Loucy (cell line): ENCODE results near the gene COMMD1.
A peak's percentile ranks its signal among the peaks of the same experiment; 100 is the strongest.

Experiments used
- H2AFZ ChIP-seq: fragments of 200-600 bp; sonication (generic); 2 replicates; pipeline ENCODE4 v1.6.0; 2016; ENCODE audit warnings: antibody characterized with exemption, mild to moderate bottlenecking, low read length, moderate library complexity
- H3F3A ChIP-seq: fragments of 200-600 bp; 2 replicates; pipeline ENCODE4 v1.6.0; 2016; ENCODE audit warnings: antibody characterized with exemption, low read depth, mild to moderate bottlenecking
- H3K27me3 ChIP-seq: fragments of 200-600 bp; sonication (generic); 2 replicates; pipeline ENCODE4 v1.6.1; 2014; ENCODE audit warnings: low read length, mild to moderate bottlenecking; ENCODE audit not compliant: insufficient read depth, poor library complexity, severe bottlenecking
- H3K36me3 ChIP-seq: fragments of 200-600 bp; sonication (generic); 2 replicates; pipeline ENCODE4 v1.6.1; 2016; ENCODE audit warnings: low read length; ENCODE audit not compliant: insufficient read depth
- H3K4me1 ChIP-seq: fragments of 200-600 bp; sonication (generic); 2 replicates; pipeline ENCODE4 v1.5.1; 2014; ENCODE audit warnings: low read length, mild to moderate bottlenecking; ENCODE audit not compliant: insufficient read depth, poor library complexity, severe bottlenecking
- H3K4me2 ChIP-seq: fragments of 200-600 bp; sonication (generic); 2 replicates; pipeline ENCODE4 v1.6.0; 2014; ENCODE audit warnings: antibody characterized with exemption, low read length, low read depth, mild to moderate bottlenecking; ENCODE audit not compliant: poor library complexity, severe bottlenecking
- H3K4me3 ChIP-seq: fragments of 200-600 bp; sonication (generic); 2 replicates; pipeline ENCODE4 v1.5.1; 2014; ENCODE audit warnings: low read length, mild to moderate bottlenecking, mixed read lengths; ENCODE audit not compliant: poor library complexity, severe bottlenecking
- H3K79me2 ChIP-seq: fragments of 200-600 bp; sonication (generic); 2 replicates; pipeline ENCODE4 v1.6.1; 2014; ENCODE audit warnings: low read length; ENCODE audit not compliant: insufficient read depth
- H3K9ac ChIP-seq: fragments of 200-600 bp; sonication (generic); 2 replicates; pipeline ENCODE4 v1.6.0; 2014; ENCODE audit warnings: mild to moderate bottlenecking, low read depth, low read length, moderate library complexity; ENCODE audit not compliant: poor library complexity, severe bottlenecking
- H3K9me2 ChIP-seq: fragments of 200-600 bp; sonication (generic); replicated peaks from 2 replicates; pipeline ENCODE4 v1.6.1; 2016; ENCODE audit warnings: low read depth, low read length, mixed read lengths
- H3K9me3 ChIP-seq: fragments of 200-600 bp; sonication (generic); 2 replicates; pipeline ENCODE4 v1.6.1; 2014; ENCODE audit warnings: mild to moderate bottlenecking, antibody characterized with exemption, low read length, low read depth; ENCODE audit not compliant: insufficient read depth
- H4K20me1 ChIP-seq: fragments of 200-600 bp; sonication (generic); 2 replicates; pipeline ENCODE4 v1.6.0; 2014; ENCODE audit warnings: antibody characterized with exemption, low read length, mild to moderate bottlenecking; ENCODE audit not compliant: insufficient read depth, poor library complexity, severe bottlenecking
- EZH2phosphoT487 ChIP-seq: fragments of 200-600 bp; IDR thresholded peaks from 2 replicates; pipeline ENCODE4 v1.6.1; 2018; ENCODE audit warnings: antibody characterized with exemption, mild to moderate bottlenecking, moderate library complexity, borderline replicate concordance
- TF ChIP-seq, protein P1 (sequence below): fragments of 200-600 bp; sonication (generic); conservative IDR thresholded peaks from 2 replicates; pipeline ENCODE4 v1.5.1; 2014; ENCODE audit warnings: mild to moderate bottlenecking, antibody characterized with exemption, low read length

The COMMD1 gene

DNA sequence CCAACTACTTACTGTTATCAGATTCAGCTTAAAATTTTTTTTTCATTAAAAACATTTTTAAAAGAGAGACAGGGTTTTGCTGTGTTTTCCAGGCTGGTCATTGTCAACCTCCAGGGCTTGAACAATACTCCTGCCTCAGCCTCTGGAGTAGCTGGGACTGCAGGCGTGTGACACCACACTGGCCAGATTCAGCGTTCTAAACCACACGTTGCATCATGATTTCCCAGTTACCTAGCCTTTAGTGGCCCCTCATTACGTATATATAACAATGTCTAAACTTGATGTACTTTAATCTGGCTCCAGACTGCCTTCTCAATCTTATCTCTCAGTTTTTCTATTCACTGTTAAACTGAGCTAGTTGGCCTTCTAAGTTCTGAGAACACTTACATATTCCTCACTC lies 89.6 kb downstream of the COMMD1 start:
- Histone ChIP-seq H4K20me1 (no peaks in the 10 kb centered on the region), H3K4me2 (peak overlapping the region; percentile 67)
- TF ChIP-seq EZH2phosphoT487, result no peak
- TF ChIP-seq, protein P1, sequence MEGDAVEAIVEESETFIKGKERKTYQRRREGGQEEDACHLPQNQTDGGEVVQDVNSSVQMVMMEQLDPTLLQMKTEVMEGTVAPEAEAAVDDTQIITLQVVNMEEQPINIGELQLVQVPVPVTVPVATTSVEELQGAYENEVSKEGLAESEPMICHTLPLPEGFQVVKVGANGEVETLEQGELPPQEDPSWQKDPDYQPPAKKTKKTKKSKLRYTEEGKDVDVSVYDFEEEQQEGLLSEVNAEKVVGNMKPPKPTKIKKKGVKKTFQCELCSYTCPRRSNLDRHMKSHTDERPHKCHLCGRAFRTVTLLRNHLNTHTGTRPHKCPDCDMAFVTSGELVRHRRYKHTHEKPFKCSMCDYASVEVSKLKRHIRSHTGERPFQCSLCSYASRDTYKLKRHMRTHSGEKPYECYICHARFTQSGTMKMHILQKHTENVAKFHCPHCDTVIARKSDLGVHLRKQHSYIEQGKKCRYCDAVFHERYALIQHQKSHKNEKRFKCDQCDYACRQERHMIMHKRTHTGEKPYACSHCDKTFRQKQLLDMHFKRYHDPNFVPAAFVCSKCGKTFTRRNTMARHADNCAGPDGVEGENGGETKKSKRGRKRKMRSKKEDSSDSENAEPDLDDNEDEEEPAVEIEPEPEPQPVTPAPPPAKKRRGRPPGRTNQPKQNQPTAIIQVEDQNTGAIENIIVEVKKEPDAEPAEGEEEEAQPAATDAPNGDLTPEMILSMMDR, result no peak

DNA sequence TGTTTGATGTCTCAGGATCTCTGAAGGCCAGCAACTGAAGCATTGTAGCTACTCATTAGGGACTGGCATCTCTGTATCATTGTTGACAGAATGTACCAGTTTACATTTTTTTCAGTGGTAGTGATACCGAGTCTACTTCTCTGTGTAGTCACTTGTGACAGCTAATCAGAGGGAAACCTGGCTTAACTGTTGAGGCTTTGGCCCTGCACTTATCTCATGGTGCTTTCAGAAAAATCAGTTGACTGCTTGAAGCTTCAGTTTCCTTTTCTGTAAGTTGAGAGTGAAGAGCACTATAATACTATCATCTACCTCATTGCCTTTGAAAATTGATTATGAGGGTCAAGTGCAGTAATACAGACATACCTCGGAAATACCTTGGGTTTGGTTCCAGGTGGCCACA lies 90.0 kb downstream of the COMMD1 start:
- Histone ChIP-seq H3K4me2 (peak overlapping the region; percentile 67), H3K4me1 (peaks cover 41% of the 10 kb centered on the region), H3K4me3 (peak overlapping the region; percentile 40), H3K9me2 (no peaks in the 10 kb centered on the region), H3K36me3 (no peaks in the 10 kb centered on the region), H4K20me1 (no peaks in the 10 kb centered on the region), H3F3A (no peaks in the 10 kb centered on the region), H3K27me3 (no peaks in the 10 kb centered on the region), H3K79me2 (peaks cover 77% of the 10 kb centered on the region), H2AFZ (no peak overlapping the region), H3K9me3 (no peaks in the 10 kb centered on the region), H3K9ac (peak overlapping the region; percentile 48)
- TF ChIP-seq EZH2phosphoT487, result no peak
- TF ChIP-seq, protein P1, result no peak

More for the DNA sequence above, 89.6 kb downstream of the COMMD1 start:
- H3K36me3 ChIP-seq, result no peaks in the 10 kb centered on the region
- H3K4me3 ChIP-seq, result peak overlapping the region; percentile 40
- H2AFZ ChIP-seq, result no peak overlapping the region
- H3K79me2 ChIP-seq, result peaks cover 74% of the 10 kb centered on the region
- H3K9me3 ChIP-seq, result no peaks in the 10 kb centered on the region
- H3K9ac ChIP-seq, result peak overlapping the region; percentile 48
- H3K27me3 ChIP-seq, result no peaks in the 10 kb centered on the region
- H3K9me2 ChIP-seq, result no peaks in the 10 kb centered on the region
- H3F3A ChIP-seq, result no peaks in the 10 kb centered on the region
- peaks cover 41% of the 10 kb centered on the region for H3K4me1 ChIP-seq

DNA sequence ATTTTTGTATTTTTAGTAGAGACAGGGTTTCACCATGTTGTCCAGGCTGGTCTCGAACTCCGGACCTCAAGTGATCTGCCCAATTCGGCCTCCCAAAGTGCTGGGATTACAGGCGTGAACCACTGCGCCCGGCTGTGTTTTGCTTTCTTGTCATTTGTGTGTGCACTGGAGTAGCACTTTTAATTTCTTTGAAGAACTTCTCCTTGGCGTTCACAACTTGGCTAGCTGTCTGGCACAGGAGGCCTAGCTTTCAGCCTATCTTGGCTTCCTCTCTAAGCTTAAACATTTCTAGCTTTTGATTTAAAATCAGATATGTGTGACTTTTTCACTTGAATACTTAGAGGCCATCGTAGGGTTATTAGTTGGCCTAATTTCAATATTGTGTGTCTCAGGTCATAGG lies 93.0 kb downstream of the COMMD1 start:
- Histone ChIP-seq H3K79me2 (peaks cover 70% of the 10 kb centered on the region), H3F3A (no peaks in the 10 kb centered on the region), H3K36me3 (0 out of 2 replicates have a peak, but pooled peaks cover 3% of the 10 kb centered on the region), H3K4me3 (no peak overlapping the region), H2AFZ (no peak overlapping the region), H3K4me2 (no peak overlapping the region), H3K9ac (no peak overlapping the region), H3K9me2 (no peaks in the 10 kb centered on the region), H4K20me1 (no peaks in the 10 kb centered on the region), H3K9me3 (no peaks in the 10 kb centered on the region), H3K4me1 (peaks cover 37% of the 10 kb centered on the region), H3K27me3 (no peaks in the 10 kb centered on the region)
- TF ChIP-seq, protein P1, result no peak
- TF ChIP-seq EZH2phosphoT487, result no peak
